ENCODE data around the gene PPP3CB. TPM values are rescaled to one million over a fixed set of nuclear protein-coding genes. Genes with fewer than 3 reads are reported as not detected.

Gene PPP3CB
- total and polyA plus RNA-seq, 12 donors: 34.4 to 78.6 (median 64.1) TPM

DNA sequence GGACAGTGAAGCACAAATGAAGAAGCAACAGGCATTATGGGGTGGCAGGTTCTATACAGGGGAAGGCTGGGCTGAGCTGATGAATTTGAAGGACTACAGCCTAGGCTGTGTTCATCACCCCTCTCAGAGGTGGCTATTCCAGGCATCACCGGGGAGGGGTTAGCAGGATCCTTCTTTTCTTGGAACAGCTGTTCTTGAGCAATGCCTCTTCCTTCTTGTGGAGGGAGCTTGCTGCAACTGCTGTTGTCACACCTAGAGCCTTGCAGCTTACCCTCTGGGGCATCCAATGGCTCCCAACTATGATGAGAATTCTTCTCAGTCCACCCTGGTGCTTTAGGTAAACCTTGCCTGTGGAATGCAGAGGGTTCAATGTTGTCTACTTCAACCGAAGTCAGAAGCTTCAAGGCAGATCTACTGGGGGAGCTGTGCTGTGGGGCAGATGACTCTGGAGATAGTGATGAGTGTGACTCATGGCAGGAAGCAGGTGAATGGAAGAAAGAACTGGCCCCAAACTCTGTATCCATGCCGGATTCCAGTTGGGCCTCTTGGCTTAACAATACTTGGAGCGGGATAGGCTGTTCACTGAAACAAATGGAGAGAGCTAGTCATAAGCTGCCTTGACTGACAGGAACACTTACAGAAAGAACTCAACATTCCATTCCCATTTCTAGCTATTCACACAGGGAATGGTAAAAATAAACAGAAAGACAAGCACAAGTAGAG is 21.5 kb upstream of the PPP3CB start:
- Histone ChIP-seq H3K36me3 (peaks cover 0 to 94% (median 23%) of the 10 kb centered on the region in 9 donors), H3K27ac (no peak overlapping the region), H3K4me1 (no peaks in the 10 kb centered on the region), H3K9me3 (no peaks in the 10 kb centered on the region), H3K4me3 (no peak overlapping the region), H3K27me3 (no peaks in the 10 kb centered on the region)
- DNase-seq (no peak), ATAC-seq (no peak)
- intact Hi-C loops (cut with DNase I): no loop called here
- 85 to 86% methylated on average over 4 of the region's 4 CpGs for WGBS, 2 donors
- TF ChIP-seq, protein P1, sequence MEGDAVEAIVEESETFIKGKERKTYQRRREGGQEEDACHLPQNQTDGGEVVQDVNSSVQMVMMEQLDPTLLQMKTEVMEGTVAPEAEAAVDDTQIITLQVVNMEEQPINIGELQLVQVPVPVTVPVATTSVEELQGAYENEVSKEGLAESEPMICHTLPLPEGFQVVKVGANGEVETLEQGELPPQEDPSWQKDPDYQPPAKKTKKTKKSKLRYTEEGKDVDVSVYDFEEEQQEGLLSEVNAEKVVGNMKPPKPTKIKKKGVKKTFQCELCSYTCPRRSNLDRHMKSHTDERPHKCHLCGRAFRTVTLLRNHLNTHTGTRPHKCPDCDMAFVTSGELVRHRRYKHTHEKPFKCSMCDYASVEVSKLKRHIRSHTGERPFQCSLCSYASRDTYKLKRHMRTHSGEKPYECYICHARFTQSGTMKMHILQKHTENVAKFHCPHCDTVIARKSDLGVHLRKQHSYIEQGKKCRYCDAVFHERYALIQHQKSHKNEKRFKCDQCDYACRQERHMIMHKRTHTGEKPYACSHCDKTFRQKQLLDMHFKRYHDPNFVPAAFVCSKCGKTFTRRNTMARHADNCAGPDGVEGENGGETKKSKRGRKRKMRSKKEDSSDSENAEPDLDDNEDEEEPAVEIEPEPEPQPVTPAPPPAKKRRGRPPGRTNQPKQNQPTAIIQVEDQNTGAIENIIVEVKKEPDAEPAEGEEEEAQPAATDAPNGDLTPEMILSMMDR (IDR thresholded peaks at IDR 0.05): no peak

DNA sequence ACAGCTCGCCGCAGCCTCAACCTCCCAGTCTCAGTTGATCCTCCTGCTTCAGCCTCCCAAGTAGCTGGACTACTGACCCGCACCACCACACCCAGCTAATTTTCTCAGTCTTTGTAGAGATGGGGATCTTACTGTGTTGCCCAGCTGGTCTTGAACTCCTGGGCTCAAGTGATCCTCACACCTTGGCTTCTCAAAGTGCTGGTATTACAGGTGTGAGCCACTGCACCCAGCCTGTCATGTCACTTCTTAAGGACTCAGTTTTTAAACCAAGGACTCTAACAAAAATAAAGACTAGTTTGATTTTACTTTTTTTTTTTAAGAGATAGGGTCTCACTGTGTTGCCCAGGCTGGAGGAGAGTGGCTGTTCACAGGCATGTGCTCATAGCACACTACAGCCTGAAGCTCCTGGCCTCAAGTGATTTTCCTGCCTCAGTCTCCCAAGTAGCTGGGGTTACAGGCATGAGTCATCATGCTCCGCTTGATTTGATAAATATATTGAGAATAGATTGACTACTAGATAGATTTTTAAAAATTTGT is 16.5 kb upstream of the PPP3CB start:
- Histone ChIP-seq H3K4me1 (no peaks in the 10 kb centered on the region), H3K9me3 (no peaks in the 10 kb centered on the region), H3K4me3 (no peak overlapping the region), H3K36me3 (peaks cover 0 to 53% (median 9%) of the 10 kb centered on the region in 9 donors), H3K27me3 (no peaks in the 10 kb centered on the region), H3K27ac (no peak overlapping the region)
- intact Hi-C loops (cut with DNase I): no loop called here
- TF ChIP-seq, protein P1 (IDR thresholded peaks at IDR 0.05): no peak
- no peak for DNase-seq
- ATAC-seq: no peak
- WGBS, 2 donors: 97 to 99% methylated on average over 4 of the region's 4 CpGs

DNA sequence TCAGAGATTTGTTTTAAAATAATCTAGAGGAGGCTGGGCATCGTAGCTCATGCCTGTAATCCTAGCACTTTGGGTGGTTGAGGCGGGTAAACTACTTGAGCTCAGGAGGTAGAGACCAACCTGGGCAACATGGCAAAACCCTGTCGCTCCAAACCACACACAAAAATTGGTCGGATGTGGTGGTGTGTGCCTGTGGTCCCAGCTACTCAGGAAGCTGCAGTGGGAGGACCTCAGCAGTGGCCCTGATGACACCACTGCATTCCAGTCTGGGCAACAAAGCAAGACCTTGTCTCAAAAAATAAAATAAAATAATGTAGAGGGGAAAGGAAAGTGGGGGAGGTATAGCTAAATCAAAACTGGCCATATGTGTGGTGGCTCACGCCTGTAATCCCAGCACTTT is 13.9 kb upstream of the PPP3CB start:
- Histone ChIP-seq H3K9me3 (no peaks in the 10 kb centered on the region), H3K36me3 (peaks cover 0 to 37% (median 10%) of the 10 kb centered on the region in 9 donors), H3K4me3 (no peak overlapping the region), H3K27me3 (no peaks in the 10 kb centered on the region), H3K4me1 (no peaks in the 10 kb centered on the region), H3K27ac (no peak overlapping the region)
- ATAC-seq (no peak), DNase-seq (no peak)
- intact Hi-C loops (cut with DNase I): no loop called here
- TF ChIP-seq, protein P1 (IDR thresholded peaks at IDR 0.05): no peak
- WGBS, 2 donors: 88 to 95% methylated on average over 5 of the region's 5 CpGs

DNA sequence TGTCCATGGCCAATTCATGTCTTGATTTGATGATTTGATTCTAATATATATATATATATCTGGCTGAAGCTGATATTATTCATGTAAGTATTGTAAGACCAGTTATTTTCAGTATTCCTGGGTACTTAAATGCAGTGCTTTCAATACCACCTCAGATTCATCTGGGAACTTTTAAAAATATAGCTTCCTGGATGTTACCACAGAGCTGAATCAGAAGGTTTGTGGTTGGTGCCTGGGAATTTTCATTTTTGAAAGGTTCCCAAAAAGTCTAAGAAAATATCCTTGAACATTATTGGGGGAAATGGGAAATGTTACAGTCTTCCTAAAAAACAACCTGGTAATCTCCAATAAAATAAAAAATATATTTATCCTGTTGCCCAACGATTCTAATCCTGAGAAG is 10.7 kb upstream of the PPP3CB start:
- DNase-seq (no peak), ATAC-seq (no peak)
- WGBS, 2 donors: 89 to 96% methylated on average over 1 of the region's 1 CpG
- Histone ChIP-seq H3K36me3 (peaks cover 0 to 41% (median 14%) of the 10 kb centered on the region in 9 donors), H3K4me3 (no peak overlapping the region), H3K9me3 (no peaks in the 10 kb centered on the region), H3K27ac (no peak overlapping the region), H3K27me3 (no peaks in the 10 kb centered on the region), H3K4me1 (peaks cover 0 to 3% (median 0%) of the 10 kb centered on the region in 9 donors)
- TF ChIP-seq, protein P1 (IDR thresholded peaks at IDR 0.05): no peak
- intact Hi-C loops (cut with DNase I): no loop called here

All from heart right ventricle (tissue), 16 donors.